COLO668 (cell line): Measurements from ENCODE around the gene SPHK1.

Experiments used
- DNase-seq: peaks from one replicate; lab custom pipeline; 2025; ENCODE audit not compliant: unreplicated experiment; lab: John Stamatoyannopoulos, UW

The SPHK1 gene

GRCh38 chr17:76431509-76431908, 47.1 kb downstream of the SPHK1 start:
- no peak for DNase-seq

DNA sequence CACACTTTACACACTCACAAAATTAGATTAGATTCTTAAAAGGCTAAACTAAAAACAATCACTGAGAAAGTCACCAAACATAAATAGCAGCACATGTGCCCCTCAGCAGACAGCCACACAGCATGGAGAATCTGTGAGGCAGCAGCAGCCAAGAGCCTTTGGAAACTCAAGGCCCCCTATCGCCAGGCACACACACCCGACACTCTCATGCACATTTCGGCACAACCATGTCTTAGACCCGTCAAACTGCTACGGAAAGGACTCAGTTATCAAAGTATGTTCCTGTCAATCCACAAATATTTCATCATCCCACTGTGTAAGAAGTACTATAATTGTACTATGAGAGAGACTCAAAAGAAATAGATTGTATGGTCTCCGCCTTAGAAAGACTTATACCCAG, 47.6 kb downstream of the SPHK1 start:
- no peak for DNase-seq

GRCh38 chr17:76432712-76433336, 48.4 kb downstream of the SPHK1 start:
- DNase-seq, result no peak

- no peak for DNase-seq
Measured at GRCh38 chr17:76433693-76434092, 49.3 kb downstream of the SPHK1 start.

DNA sequence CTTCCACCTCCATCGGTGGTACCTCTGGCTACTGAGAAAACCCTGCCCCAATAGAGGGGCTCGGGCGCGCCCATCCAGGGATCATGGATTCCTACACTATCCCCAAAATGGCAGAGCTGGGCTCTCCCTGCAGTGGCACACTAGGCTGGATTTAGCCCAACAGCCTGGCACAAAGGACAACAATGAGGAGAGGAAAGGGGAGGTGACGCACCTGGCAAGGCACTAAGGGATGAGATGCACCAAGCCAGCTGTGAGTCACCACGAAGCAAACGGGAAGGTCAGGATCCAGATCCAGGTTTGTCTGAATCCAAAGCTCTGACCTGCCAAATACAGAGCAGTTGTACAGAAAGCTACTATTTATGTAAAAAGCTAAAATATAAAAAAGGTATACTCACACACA, 50.5 kb downstream of the SPHK1 start:
- no peak for DNase-seq

- no peak for DNase-seq
Measured at GRCh38 chr17:76435751-76436150, 51.3 kb downstream of the SPHK1 start.
